Measurements from ENCODE around the gene CLOCK.

The CLOCK gene

GRCh38 chr4:55386073-55386472 is 160.6 kb downstream of the CLOCK start:
- Mint-ChIP-seq H3K4me1 (ENCODE audit: low read depth) (peaks cover 19% of the 10 kb centered on the region), H3K36me3 (ENCODE audit: low read depth) (no peaks in the 10 kb centered on the region), H3K9me3 (no peaks in the 10 kb centered on the region), H3K27ac (no peak overlapping the region), H3K4me3 (no peak overlapping the region), H3K27me3 (ENCODE audit: low read depth) (no peaks in the 10 kb centered on the region)
- DNase-seq (ENCODE audit: low spot score), result no peak

GRCh38 chr4:55385201-55385649 is 161.5 kb downstream of the CLOCK start:
- no peak overlapping the region for H3K4me3 Mint-ChIP-seq
- no peaks in the 10 kb centered on the region for H3K9me3 Mint-ChIP-seq
- H3K27me3 Mint-ChIP-seq (ENCODE audit: low read depth), result no peaks in the 10 kb centered on the region
- H3K27ac Mint-ChIP-seq, result no peak overlapping the region
- peaks cover 19% of the 10 kb centered on the region for H3K4me1 Mint-ChIP-seq (ENCODE audit: low read depth)
- H3K36me3 Mint-ChIP-seq (ENCODE audit: low read depth), result no peaks in the 10 kb centered on the region
- DNase-seq (ENCODE audit: low spot score), result no peak

GRCh38 chr4:55382488-55383003 is 164.2 kb downstream of the CLOCK start:
- no peaks in the 10 kb centered on the region for H3K9me3 Mint-ChIP-seq
- H3K36me3 Mint-ChIP-seq (ENCODE audit: low read depth), result no peaks in the 10 kb centered on the region
- no peak for DNase-seq (ENCODE audit: low spot score)
- H3K27ac Mint-ChIP-seq, result no peak overlapping the region
- H3K4me3 Mint-ChIP-seq, result no peak overlapping the region
- H3K27me3 Mint-ChIP-seq (ENCODE audit: low read depth), result no peaks in the 10 kb centered on the region
- H3K4me1 Mint-ChIP-seq (ENCODE audit: low read depth), result peaks cover 19% of the 10 kb centered on the region

DNA sequence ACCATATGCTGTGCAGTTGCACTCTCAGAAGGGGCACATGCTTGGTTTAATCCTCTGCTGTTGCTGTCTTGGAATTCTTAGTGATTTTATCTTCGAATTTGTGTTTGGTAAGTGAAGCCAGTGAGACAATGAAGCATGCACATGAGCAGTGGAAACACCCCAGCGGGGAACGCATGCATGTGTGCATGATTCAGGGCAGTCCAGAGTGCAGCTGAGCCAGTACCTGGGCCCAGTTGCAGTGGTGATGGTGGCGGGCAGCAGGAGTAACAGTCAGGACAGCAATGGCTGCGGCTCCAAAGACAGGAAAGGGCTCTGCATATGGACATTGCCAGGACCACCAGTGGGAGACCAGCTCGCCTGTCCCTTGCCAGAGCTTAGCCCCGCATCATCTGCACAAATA is 165.2 kb downstream of the CLOCK start:
- Mint-ChIP-seq H3K4me3 (no peak overlapping the region), H3K27me3 (ENCODE audit: low read depth) (no peaks in the 10 kb centered on the region), H3K4me1 (ENCODE audit: low read depth) (peaks cover 17% of the 10 kb centered on the region), H3K36me3 (ENCODE audit: low read depth) (no peaks in the 10 kb centered on the region), H3K27ac (no peak overlapping the region), H3K9me3 (no peaks in the 10 kb centered on the region)
- no peak for DNase-seq (ENCODE audit: low spot score)

GRCh38 chr4:55380576-55380975 is 166.1 kb downstream of the CLOCK start:
- H3K4me3 Mint-ChIP-seq, result no peak overlapping the region
- no peaks in the 10 kb centered on the region for H3K9me3 Mint-ChIP-seq
- no peak for DNase-seq (ENCODE audit: low spot score)
- H3K27me3 Mint-ChIP-seq (ENCODE audit: low read depth), result no peaks in the 10 kb centered on the region
- H3K4me1 Mint-ChIP-seq (ENCODE audit: low read depth), result peaks cover 10% of the 10 kb centered on the region
- H3K27ac Mint-ChIP-seq, result no peak overlapping the region
- H3K36me3 Mint-ChIP-seq (ENCODE audit: low read depth), result no peaks in the 10 kb centered on the region

DNA sequence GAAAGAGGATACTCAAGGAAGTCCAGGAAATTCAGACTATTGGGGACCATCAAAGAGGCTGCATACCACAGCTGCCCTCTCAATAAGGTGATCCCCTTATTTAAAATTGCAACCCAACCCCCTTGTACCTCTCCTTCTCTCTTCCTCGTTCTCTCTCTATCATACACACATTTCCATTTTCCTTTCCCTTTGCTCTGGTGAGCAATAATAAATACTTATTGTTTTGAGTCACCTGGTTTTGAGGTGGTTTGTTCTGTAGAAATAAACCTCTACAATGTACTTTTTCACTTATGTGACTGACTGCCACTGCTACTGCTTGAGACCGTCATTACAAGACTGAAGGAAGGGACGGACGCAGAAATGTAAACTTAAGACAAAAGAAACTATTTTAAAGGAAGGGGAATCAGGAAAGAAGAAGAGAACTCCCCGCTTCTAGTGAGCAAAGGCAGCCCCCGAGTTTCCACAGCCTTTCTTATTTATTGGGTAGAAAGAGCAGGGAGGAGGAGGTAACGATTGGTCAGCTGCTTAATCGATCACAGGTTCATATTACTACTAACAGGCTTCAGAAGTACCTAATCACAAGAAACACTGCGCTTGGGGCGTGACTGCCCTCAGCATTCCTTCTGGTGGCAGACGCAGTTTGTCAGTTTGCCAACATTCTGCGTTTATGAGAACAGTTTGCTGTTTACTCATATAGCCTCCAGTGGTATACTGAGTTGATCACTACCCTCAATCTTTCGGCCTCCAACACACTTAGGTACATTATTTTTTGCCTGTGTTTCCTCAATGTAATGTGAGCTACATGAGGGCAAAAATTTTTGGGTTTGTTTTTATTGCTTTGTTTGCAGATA is 167.9 kb downstream of the CLOCK start:
- Mint-ChIP-seq H3K27me3 (ENCODE audit: low read depth) (no peaks in the 10 kb centered on the region), H3K36me3 (ENCODE audit: low read depth) (no peaks in the 10 kb centered on the region), H3K9me3 (no peaks in the 10 kb centered on the region), H3K4me3 (no peak overlapping the region), H3K4me1 (ENCODE audit: low read depth) (peaks cover 6% of the 10 kb centered on the region), H3K27ac (no peak overlapping the region)
- no peak for DNase-seq (ENCODE audit: low spot score)
